Activated T-helper 2 cell treated with anti-CD3 and anti-CD28 coated beads, Interferon-gamma antibody, Interleukin-2, Interleukin-4, amounts not matched to agents 10 μg/mL and 5 μg/mL and 100 μg/mL, durations not matched to agents 14 hours and 24 hours and 36 hours (primary cell): ENCODE results near the gene FAM236D. TPM values are rescaled to one million over a fixed set of nuclear protein-coding genes. Genes with fewer than 3 reads are reported as not detected.
"Not testable (repeated sequence)": the region's sequence is repeated elsewhere in the genome, so short reads cannot be mapped to it uniquely, and the experiment has no call there.

Source experiments
- DNase-seq: peaks from one replicate; pipeline ENCODE4 v3.0.0; 2021; ENCODE audit warnings: low spot score
- H3K27ac Mint-ChIP-seq: one replicate; pipeline ENCODE4 v1.8.0; 2021; ENCODE audit warnings: mixed read lengths
- H3K27me3 Mint-ChIP-seq: one replicate; pipeline ENCODE4 v1.8.0; 2021; ENCODE audit warnings: low read depth, mixed read lengths
- H3K36me3 Mint-ChIP-seq: one replicate; pipeline ENCODE4 v1.8.0; 2021; ENCODE audit warnings: low read depth, mixed read lengths
- H3K4me1 Mint-ChIP-seq: one replicate; pipeline ENCODE4 v1.8.0; 2021; ENCODE audit warnings: low read depth, mixed read lengths
- H3K4me3 Mint-ChIP-seq: one replicate; pipeline ENCODE4 v1.8.0; 2021; ENCODE audit warnings: low read depth, mild to moderate bottlenecking, moderate library complexity, mixed read lengths
- H3K9me3 Mint-ChIP-seq: one replicate; pipeline ENCODE4 v1.8.0; 2021; ENCODE audit warnings: mixed read lengths
- intact Hi-C: fragments of 100-400 bp; cut with micrococcal nuclease; formaldehyde crosslinking; loops from one replicate; pipeline ENCODE4 v1.15.1; 2023
- total RNA-seq: library from RNA; stranded (reverse); gene quantifications from 2 replicates; pipeline ENCODE4 v1.2.3, GENCODE V29; 2022

FAM236D gene
- total RNA-seq, result not detected in 2 replicates

- DNase-seq, intact Hi-C loops, H3K27ac Mint-ChIP-seq, H3K9me3 Mint-ChIP-seq, H3K27me3 Mint-ChIP-seq, H3K4me1 Mint-ChIP-seq, H3K4me3 Mint-ChIP-seq, H3K36me3 Mint-ChIP-seq: not testable (repeated sequence)
Measured at GRCh38 chrX:72808110-72808509, at the start of gene FAM236D. FAM236D (minus strand) TSS chrX:72808210; CDS start chrX:72808110, 100 bp downstream.

- intact Hi-C loops, H3K27ac Mint-ChIP-seq, H3K27me3 Mint-ChIP-seq, H3K9me3 Mint-ChIP-seq, H3K36me3 Mint-ChIP-seq, DNase-seq, H3K4me3 Mint-ChIP-seq, H3K4me1 Mint-ChIP-seq: not testable (repeated sequence)
Measured at GRCh38 chrX:72837532-72837931, 29.5 kb upstream of the FAM236D start.

- H3K9me3 Mint-ChIP-seq, DNase-seq, H3K4me1 Mint-ChIP-seq, H3K27me3 Mint-ChIP-seq, H3K4me3 Mint-ChIP-seq, H3K27ac Mint-ChIP-seq, intact Hi-C loops, H3K36me3 Mint-ChIP-seq: not testable (repeated sequence)
Measured at GRCh38 chrX:72830701-72831100, 22.7 kb upstream of the FAM236D start.

- H3K27ac Mint-ChIP-seq, H3K4me1 Mint-ChIP-seq, DNase-seq, H3K36me3 Mint-ChIP-seq, H3K27me3 Mint-ChIP-seq, H3K4me3 Mint-ChIP-seq, H3K9me3 Mint-ChIP-seq, intact Hi-C loops: not testable (repeated sequence)
Measured at GRCh38 chrX:72790390-72790789, 17.6 kb downstream of the FAM236D start.

GRCh38 chrX:72788142-72788541, 19.9 kb downstream of the FAM236D start:
- H3K27ac Mint-ChIP-seq, H3K9me3 Mint-ChIP-seq, intact Hi-C loops, H3K4me3 Mint-ChIP-seq, H3K36me3 Mint-ChIP-seq, DNase-seq, H3K27me3 Mint-ChIP-seq, H3K4me1 Mint-ChIP-seq: not testable (repeated sequence)

- intact Hi-C loops, H3K27me3 Mint-ChIP-seq, H3K36me3 Mint-ChIP-seq, H3K9me3 Mint-ChIP-seq, H3K4me3 Mint-ChIP-seq, H3K27ac Mint-ChIP-seq, H3K4me1 Mint-ChIP-seq, DNase-seq: not testable (repeated sequence)
Measured at GRCh38 chrX:72783964-72784363, 24.0 kb downstream of the FAM236D start.

GRCh38 chrX:72783365-72783936, 24.6 kb downstream of the FAM236D start:
- H3K36me3 Mint-ChIP-seq, H3K4me3 Mint-ChIP-seq, DNase-seq, H3K27me3 Mint-ChIP-seq, H3K4me1 Mint-ChIP-seq, H3K9me3 Mint-ChIP-seq, H3K27ac Mint-ChIP-seq, intact Hi-C loops: not testable (repeated sequence)

- intact Hi-C loops, DNase-seq, H3K36me3 Mint-ChIP-seq, H3K27me3 Mint-ChIP-seq, H3K4me1 Mint-ChIP-seq, H3K4me3 Mint-ChIP-seq, H3K27ac Mint-ChIP-seq, H3K9me3 Mint-ChIP-seq: not testable (repeated sequence)
Measured at GRCh38 chrX:72782560-72782959, 25.4 kb downstream of the FAM236D start, which contains the start of gene FAM236B. FAM236B (minus strand) TSS chrX:72782660; CDS start chrX:72782560, 100 bp downstream.

- H3K9me3 Mint-ChIP-seq, H3K4me3 Mint-ChIP-seq, H3K4me1 Mint-ChIP-seq, H3K36me3 Mint-ChIP-seq, intact Hi-C loops, DNase-seq, H3K27ac Mint-ChIP-seq, H3K27me3 Mint-ChIP-seq: not testable (repeated sequence)
Measured at GRCh38 chrX:72778146-72778545, 29.9 kb downstream of the FAM236D start.

GRCh38 chrX:72777467-72777790, 30.6 kb downstream of the FAM236D start:
- H3K9me3 Mint-ChIP-seq, DNase-seq, intact Hi-C loops, H3K36me3 Mint-ChIP-seq, H3K27me3 Mint-ChIP-seq, H3K4me1 Mint-ChIP-seq, H3K27ac Mint-ChIP-seq, H3K4me3 Mint-ChIP-seq: not testable (repeated sequence)

GRCh38 chrX:72776653-72777466, 31.1 kb downstream of the FAM236D start, which contains the start of gene DMRTC1B:
DMRTC1B (plus strand) TSS chrX:72776890; CDS start chrX:72845136, 68,246 bp downstream.
- H3K4me1 Mint-ChIP-seq, H3K4me3 Mint-ChIP-seq, H3K27me3 Mint-ChIP-seq, H3K9me3 Mint-ChIP-seq, DNase-seq, H3K36me3 Mint-ChIP-seq, intact Hi-C loops, H3K27ac Mint-ChIP-seq: not testable (repeated sequence)

- DNase-seq, intact Hi-C loops, H3K27me3 Mint-ChIP-seq, H3K36me3 Mint-ChIP-seq, H3K27ac Mint-ChIP-seq, H3K9me3 Mint-ChIP-seq, H3K4me3 Mint-ChIP-seq, H3K4me1 Mint-ChIP-seq: not testable (repeated sequence)
Measured at GRCh38 chrX:72760454-72760853, 47.6 kb downstream of the FAM236D start.
